Activated CD4-positive, alpha-beta memory T cell treated with anti-CD3 and anti-CD28 coated beads for 36 hours (primary cell): ENCODE measurements around the gene TMEM171. TPM values are rescaled to one million over a fixed set of nuclear protein-coding genes. Genes with fewer than 3 reads are reported as not detected.

Experiments used
- CTCF ChIA-PET: fragments of 350-600 bp; sonication (Branson Sonifier 250); formaldehyde crosslinking; loops from one replicate; lab custom pipeline; 2021; ENCODE audit warnings: antibody characterized with exemption, inconsistent platforms; lab: Charles Lee
- POLR2A ChIA-PET: fragments of 350-600 bp; sonication (Branson Sonifier 250); formaldehyde crosslinking; loops from one replicate; lab custom pipeline; 2021; ENCODE audit warnings: antibody characterized with exemption; lab: Charles Lee
- DNase-seq: peaks from one replicate; pipeline ENCODE4 v3.0.0-alpha.2; 2020
- H3K27ac Mint-ChIP-seq: one replicate; pipeline ENCODE4 v1.8.0; 2021; ENCODE audit warnings: mixed read lengths
- H3K27me3 Mint-ChIP-seq: one replicate; pipeline ENCODE4 v1.8.0; 2021; ENCODE audit warnings: mixed read lengths
- H3K36me3 Mint-ChIP-seq: one replicate; pipeline ENCODE4 v1.8.0; 2021; ENCODE audit warnings: mixed read lengths
- H3K4me1 Mint-ChIP-seq: one replicate; pipeline ENCODE4 v1.8.0; 2021; ENCODE audit warnings: low read depth, mixed read lengths
- H3K4me3 Mint-ChIP-seq: one replicate; pipeline ENCODE4 v1.8.0; 2021; ENCODE audit warnings: mild to moderate bottlenecking, mixed read lengths
- H3K9me3 Mint-ChIP-seq: one replicate; pipeline ENCODE4 v1.8.0; 2021; ENCODE audit warnings: mixed read lengths
- intact Hi-C: fragments of 100-400 bp; cut with micrococcal nuclease; formaldehyde crosslinking; loops from one replicate; pipeline ENCODE4 v1.15.1; 2023
- total RNA-seq, 2 experiments: library from RNA; stranded (reverse); gene quantifications; one replicate each; pipeline ENCODE4 v1.2.3, GENCODE V29; 2021

TMEM171 gene
- total RNA-seq, 2 experiments from 2014 or later, result not detected

DNA sequence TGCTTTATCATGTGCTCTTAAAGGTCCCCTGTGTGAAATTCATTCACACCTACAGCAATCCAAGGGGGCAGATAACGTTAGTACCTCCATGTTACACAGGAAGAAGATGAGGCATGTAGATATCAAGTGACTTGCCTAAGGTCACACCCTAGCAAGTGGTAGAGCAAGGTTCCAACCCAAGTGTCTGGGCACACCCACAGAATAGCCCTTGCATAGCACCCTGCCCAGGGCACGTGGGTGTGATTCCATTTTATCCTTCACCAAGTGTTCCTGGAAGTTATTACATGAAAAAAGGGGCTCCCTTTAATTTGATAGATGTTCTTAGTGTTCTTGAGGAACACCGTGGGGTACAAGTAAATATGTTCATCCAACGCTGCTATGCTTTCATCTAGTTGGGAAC is 4.9 kb downstream of the TMEM171 start:
- Mint-ChIP-seq H3K36me3 (no peaks in the 10 kb centered on the region), H3K9me3 (no peaks in the 10 kb centered on the region), H3K4me3 (no peak overlapping the region), H3K4me1 (peaks cover 23% of the 10 kb centered on the region), H3K27me3 (peaks cover 67% of the 10 kb centered on the region), H3K27ac (no peak overlapping the region)
- DNase-seq, result no peak
- intact Hi-C loops, result no loop called here
- ChIA-PET CTCF (no interaction called here), POLR2A (no interaction called here)

DNA sequence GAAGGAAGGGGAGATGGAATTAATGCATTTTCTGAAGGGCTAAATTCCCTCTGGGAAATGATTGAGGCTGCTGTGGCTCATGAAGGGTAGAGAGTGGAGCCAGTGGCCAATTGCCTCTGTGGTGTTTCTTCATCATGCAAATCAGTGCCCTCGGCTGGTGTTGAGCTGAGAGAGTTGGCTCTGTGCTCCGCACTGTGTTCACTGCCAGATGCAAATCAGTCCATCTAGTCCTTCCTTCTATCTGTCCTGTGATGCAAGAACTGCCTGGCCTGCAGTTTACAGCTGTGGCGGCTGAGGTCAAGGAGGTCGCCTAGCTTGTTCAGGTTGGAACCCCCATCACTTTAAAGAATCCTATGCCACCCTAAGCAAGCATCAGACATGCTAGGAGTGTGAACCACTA is 6.0 kb downstream of the TMEM171 start:
- H3K4me3 Mint-ChIP-seq, result no peak overlapping the region
- H3K27me3 Mint-ChIP-seq, result peaks cover 66% of the 10 kb centered on the region
- no peak overlapping the region for H3K27ac Mint-ChIP-seq
- H3K9me3 Mint-ChIP-seq, result no peaks in the 10 kb centered on the region
- no peak for DNase-seq
- intact Hi-C loops, result no loop called here
- H3K36me3 Mint-ChIP-seq, result no peaks in the 10 kb centered on the region
- ChIA-PET POLR2A (no interaction called here), CTCF (interaction anchor here (0.9 to 1.0 kb wide), 2 partner anchors 43 to 325 kb away, joined by 3 read pairs; no protein-coding TSS in a partner anchor)
- H3K4me1 Mint-ChIP-seq, result peaks cover 19% of the 10 kb centered on the region

- Mint-ChIP-seq H3K9me3 (no peaks in the 10 kb centered on the region), H3K27me3 (peaks cover 63% of the 10 kb centered on the region), H3K27ac (no peak overlapping the region), H3K36me3 (no peaks in the 10 kb centered on the region), H3K4me3 (no peak overlapping the region), H3K4me1 (peaks cover 16% of the 10 kb centered on the region)
- intact Hi-C loops, result no loop called here
- POLR2A ChIA-PET, result no interaction called here
- CTCF ChIA-PET, result interaction anchor here (0.9 to 1.0 kb wide), 2 partner anchors 43 to 324 kb away, joined by 3 read pairs; no protein-coding TSS in a partner anchor
- no peak for DNase-seq
Observed at GRCh38 chr5:73126957-73127356, 6.6 kb downstream of the TMEM171 start.

GRCh38 chr5:73129143-73129542 is 8.8 kb downstream of the TMEM171 start:
- peaks cover 48% of the 10 kb centered on the region for H3K27me3 Mint-ChIP-seq
- no peaks in the 10 kb centered on the region for H3K9me3 Mint-ChIP-seq
- no peak overlapping the region for H3K4me3 Mint-ChIP-seq
- H3K4me1 Mint-ChIP-seq, result no peaks in the 10 kb centered on the region
- no peak for DNase-seq
- no peak overlapping the region for H3K27ac Mint-ChIP-seq
- POLR2A ChIA-PET, result no interaction called here
- no peaks in the 10 kb centered on the region for H3K36me3 Mint-ChIP-seq
- intact Hi-C loops, result no loop called here
- CTCF ChIA-PET, result no interaction called here

DNA sequence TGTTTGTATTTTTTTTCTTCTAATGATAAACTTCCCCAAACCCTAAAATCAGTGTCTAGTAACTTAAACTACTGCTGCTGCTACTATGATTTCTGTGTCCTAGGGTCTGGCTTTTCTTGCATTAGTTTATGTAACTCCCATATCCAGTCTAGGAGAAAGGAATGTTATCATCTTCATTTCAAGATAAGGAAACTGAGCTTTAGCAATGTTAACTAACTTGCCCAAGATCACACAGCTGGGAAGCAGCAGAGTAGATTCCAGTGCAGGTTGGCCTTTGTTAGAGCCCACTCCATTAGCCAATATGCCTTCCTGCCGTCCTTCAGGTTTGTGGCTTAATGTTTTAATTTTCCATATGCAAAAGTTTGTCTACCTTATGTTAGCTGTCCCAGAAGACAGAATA is 10.4 kb downstream of the TMEM171 start:
- H3K27me3 Mint-ChIP-seq, result peaks cover 50% of the 10 kb centered on the region
- intact Hi-C loops, result loop anchor here (10.0 kb wide), 1 partner anchor 174 kb away; no protein-coding TSS in a partner anchor
- no peak for DNase-seq
- no peak overlapping the region for H3K4me3 Mint-ChIP-seq
- H3K36me3 Mint-ChIP-seq, result no peaks in the 10 kb centered on the region
- ChIA-PET POLR2A (no interaction called here), CTCF (interaction anchor here (0.6 kb wide), 1 partner anchor 43 kb away, joined by 3 read pairs; no protein-coding TSS in a partner anchor)
- no peak overlapping the region for H3K27ac Mint-ChIP-seq
- no peaks in the 10 kb centered on the region for H3K9me3 Mint-ChIP-seq
- H3K4me1 Mint-ChIP-seq, result no peaks in the 10 kb centered on the region

GRCh38 chr5:73131711-73132425 is 11.5 kb downstream of the TMEM171 start:
- no peak overlapping the region for H3K4me3 Mint-ChIP-seq
- no peaks in the 10 kb centered on the region for H3K36me3 Mint-ChIP-seq
- intact Hi-C loops, result loop anchor here (10.0 kb wide), 1 partner anchor 173 kb away; no protein-coding TSS in a partner anchor
- no peak overlapping the region for H3K27ac Mint-ChIP-seq
- ChIA-PET CTCF (interaction anchor here (1.4 kb wide), 1 partner anchor 69 kb away, joined by 4 read pairs; no protein-coding TSS in a partner anchor), POLR2A (no interaction called here)
- DNase-seq, result no peak
- peaks cover 46% of the 10 kb centered on the region for H3K27me3 Mint-ChIP-seq
- H3K9me3 Mint-ChIP-seq, result no peaks in the 10 kb centered on the region
- no peaks in the 10 kb centered on the region for H3K4me1 Mint-ChIP-seq

DNA sequence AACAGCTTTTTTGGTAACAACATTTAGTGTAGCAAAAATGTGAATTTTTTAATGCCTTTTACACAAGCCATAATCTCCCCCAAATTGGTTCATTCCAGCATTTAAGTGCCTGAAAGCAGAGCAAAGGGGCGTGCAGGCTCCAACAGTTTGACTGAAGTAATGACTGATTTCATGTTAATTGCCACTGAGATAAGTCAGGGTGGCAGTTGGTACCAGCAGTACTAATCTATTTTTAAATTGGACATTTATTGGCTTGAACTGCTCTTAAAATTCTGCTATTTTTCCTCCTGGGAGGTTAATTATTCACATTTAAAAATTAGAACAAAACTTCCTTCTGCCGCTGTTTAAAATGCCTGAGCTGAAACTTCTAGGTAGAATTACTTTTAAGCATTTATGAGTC is 12.4 kb downstream of the TMEM171 start:
- intact Hi-C loops, result loop anchor here (10.0 kb wide), 1 partner anchor 172 kb away; no protein-coding TSS in a partner anchor
- POLR2A ChIA-PET, result no interaction called here
- no peak for DNase-seq
- CTCF ChIA-PET, result interaction anchor here (1.4 kb wide), 1 partner anchor 68 kb away, joined by 4 read pairs; no protein-coding TSS in a partner anchor
- Mint-ChIP-seq H3K36me3 (no peaks in the 10 kb centered on the region), H3K27ac (no peak overlapping the region), H3K9me3 (no peaks in the 10 kb centered on the region), H3K4me3 (no peak overlapping the region), H3K4me1 (no peaks in the 10 kb centered on the region), H3K27me3 (peaks cover 54% of the 10 kb centered on the region)

GRCh38 chr5:73135021-73135420 is 14.6 kb downstream of the TMEM171 start:
- POLR2A ChIA-PET, result no interaction called here
- DNase-seq, result no peak
- Mint-ChIP-seq H3K9me3 (no peaks in the 10 kb centered on the region), H3K4me1 (no peaks in the 10 kb centered on the region), H3K36me3 (no peaks in the 10 kb centered on the region), H3K27ac (no peak overlapping the region), H3K27me3 (peaks cover 52% of the 10 kb centered on the region), H3K4me3 (no peak overlapping the region)
- intact Hi-C loops, result loop anchor here (10.0 kb wide), 1 partner anchor 170 kb away; no protein-coding TSS in a partner anchor
- CTCF ChIA-PET, result interaction anchor here (1.0 kb wide), 2 partner anchors 66 to 135 kb away, joined by 3 to 4 read pairs; no protein-coding TSS in a partner anchor

DNA sequence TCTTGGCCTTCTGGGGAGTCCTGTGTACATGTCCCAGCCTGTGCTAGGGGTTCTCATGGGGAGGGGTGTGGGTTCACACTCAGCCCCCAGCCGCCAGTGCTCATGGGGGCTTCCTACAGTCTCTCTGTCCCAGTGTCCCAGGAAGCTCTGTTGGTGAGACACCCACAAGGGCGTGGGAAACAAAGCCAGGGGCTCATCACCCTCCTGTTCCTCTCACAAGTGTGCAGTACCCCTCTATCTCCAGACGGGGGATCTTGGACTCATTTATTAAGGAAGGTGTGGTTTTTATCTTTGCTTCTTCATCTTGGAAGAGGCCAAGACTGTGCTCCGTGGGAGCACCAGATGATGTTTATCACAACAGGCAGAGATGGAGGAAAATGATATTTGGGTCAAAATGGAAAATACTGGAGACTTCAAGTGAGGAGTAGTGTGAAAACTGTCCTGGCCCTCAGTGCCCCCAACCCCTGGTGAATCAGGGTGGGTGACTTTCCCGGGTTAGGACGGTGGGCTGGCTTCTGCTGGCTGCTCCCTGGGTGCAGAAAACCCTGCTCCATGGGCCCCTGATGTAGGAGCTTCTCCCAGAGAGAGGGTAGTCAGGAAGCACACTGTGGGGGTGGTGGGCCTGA is 15.2 kb downstream of the TMEM171 start:
- Mint-ChIP-seq H3K36me3 (no peaks in the 10 kb centered on the region), H3K27ac (no peak overlapping the region), H3K9me3 (no peaks in the 10 kb centered on the region), H3K4me1 (no peaks in the 10 kb centered on the region), H3K27me3 (peaks cover 50% of the 10 kb centered on the region), H3K4me3 (no peak overlapping the region)
- intact Hi-C loops, result loop anchor here (10.0 kb wide), 1 partner anchor 169 kb away; no protein-coding TSS in a partner anchor
- POLR2A ChIA-PET, result no interaction called here
- CTCF ChIA-PET, result interaction anchor here (1.0 kb wide), 1 partner anchor 134 kb away, joined by 3 read pairs; no protein-coding TSS in a partner anchor
- no peak for DNase-seq

DNA sequence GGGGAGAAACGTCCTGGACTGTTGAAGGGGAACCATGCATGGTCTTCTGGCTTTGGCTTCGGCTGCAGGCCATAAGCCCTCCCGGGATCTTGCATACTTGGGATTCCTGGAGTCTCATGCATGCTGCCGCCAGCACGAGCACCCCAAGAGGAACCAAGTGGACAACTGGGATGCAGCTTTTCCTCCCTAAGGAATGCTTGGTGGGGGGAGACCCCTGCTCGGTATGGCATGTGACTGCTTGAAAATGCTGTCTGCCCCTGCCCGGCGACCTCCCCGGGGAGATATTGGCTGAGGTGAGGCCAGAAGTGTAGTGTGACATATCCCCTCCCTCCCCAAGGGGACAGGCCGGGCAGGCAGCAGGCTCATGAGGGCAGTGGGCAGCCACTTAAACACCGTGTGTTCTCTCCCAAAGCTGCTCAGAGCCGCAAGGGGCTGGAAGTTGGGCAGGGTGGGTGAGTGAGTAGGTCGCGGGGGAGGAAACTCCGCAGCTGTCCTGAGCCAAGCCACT is 15.7 kb downstream of the TMEM171 start:
- CTCF ChIA-PET, result no interaction called here
- Mint-ChIP-seq H3K4me3 (no peak overlapping the region), H3K9me3 (no peaks in the 10 kb centered on the region), H3K36me3 (no peaks in the 10 kb centered on the region), H3K4me1 (no peaks in the 10 kb centered on the region), H3K27ac (no peak overlapping the region), H3K27me3 (peaks cover 49% of the 10 kb centered on the region)
- intact Hi-C loops, result loop anchor here (10.0 kb wide), 1 partner anchor 169 kb away; no protein-coding TSS in a partner anchor
- no peak for DNase-seq
- POLR2A ChIA-PET, result no interaction called here

- ChIA-PET POLR2A (no interaction called here), CTCF (interaction anchor here (1.0 kb wide), 1 partner anchor 23 kb away, joined by 3 read pairs; no protein-coding TSS in a partner anchor)
- Mint-ChIP-seq H3K36me3 (no peaks in the 10 kb centered on the region), H3K27me3 (peaks cover 55% of the 10 kb centered on the region), H3K4me3 (no peak overlapping the region), H3K4me1 (no peaks in the 10 kb centered on the region), H3K27ac (no peak overlapping the region), H3K9me3 (no peaks in the 10 kb centered on the region)
- intact Hi-C loops, result loop anchor here (10.0 kb wide), 1 partner anchor 167 kb away; no protein-coding TSS in a partner anchor
- DNase-seq, result no peak
Observed at GRCh38 chr5:73137563-73138530, 17.5 kb downstream of the TMEM171 start.
